HG02938 (cell line): ENCODE data around the gene HNRNPU.

ENCODE experiments used
- ATAC-seq: cut with Tn5 transposase; IDR thresholded peaks from one replicate; pipeline ENCODE4 v1.9.1; 2021; ENCODE audit warnings: mild to moderate bottlenecking, moderate library complexity; ENCODE audit not compliant: unreplicated experiment

The HNRNPU gene

DNA sequence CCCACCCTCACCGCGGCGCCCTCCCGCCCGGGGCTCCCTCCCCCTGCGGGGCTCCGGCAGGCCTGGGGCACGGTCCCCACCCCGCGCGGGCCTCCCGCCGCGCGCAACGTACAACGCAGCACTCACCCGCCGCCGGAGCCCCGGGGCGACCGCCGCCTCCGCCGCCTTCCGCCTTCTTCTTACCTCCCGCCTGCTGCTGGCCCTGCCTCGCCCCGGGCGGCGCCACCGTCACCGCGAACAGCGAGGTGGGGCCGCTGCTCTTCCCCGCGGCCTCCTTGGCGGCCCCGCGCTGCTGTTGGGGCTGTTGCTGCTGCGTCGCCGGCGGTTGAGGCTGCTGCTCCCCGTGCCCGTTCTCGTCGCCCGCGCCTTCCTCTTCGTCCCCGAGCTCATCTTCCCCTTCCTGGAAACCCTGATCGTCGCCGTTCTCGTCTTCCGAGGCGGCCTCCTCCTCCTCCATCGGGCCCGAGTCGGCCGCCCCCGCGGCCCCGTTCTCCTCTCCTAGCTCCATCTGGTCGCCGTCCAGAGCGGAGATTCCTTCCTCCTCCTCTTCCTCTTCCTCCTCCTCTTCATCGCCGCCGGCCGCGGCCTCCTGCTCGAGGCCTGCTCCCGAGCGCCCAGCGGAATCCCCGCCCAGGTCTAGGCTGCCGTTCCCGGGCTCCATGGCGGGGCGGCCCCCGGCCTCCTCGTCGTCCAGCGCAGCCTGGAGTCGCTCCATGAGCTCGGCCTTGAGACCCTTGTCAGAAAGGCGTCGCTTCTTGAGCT lies 671 bp downstream of the HNRNPU start:
- ATAC-seq: peak; percentile 10

DNA sequence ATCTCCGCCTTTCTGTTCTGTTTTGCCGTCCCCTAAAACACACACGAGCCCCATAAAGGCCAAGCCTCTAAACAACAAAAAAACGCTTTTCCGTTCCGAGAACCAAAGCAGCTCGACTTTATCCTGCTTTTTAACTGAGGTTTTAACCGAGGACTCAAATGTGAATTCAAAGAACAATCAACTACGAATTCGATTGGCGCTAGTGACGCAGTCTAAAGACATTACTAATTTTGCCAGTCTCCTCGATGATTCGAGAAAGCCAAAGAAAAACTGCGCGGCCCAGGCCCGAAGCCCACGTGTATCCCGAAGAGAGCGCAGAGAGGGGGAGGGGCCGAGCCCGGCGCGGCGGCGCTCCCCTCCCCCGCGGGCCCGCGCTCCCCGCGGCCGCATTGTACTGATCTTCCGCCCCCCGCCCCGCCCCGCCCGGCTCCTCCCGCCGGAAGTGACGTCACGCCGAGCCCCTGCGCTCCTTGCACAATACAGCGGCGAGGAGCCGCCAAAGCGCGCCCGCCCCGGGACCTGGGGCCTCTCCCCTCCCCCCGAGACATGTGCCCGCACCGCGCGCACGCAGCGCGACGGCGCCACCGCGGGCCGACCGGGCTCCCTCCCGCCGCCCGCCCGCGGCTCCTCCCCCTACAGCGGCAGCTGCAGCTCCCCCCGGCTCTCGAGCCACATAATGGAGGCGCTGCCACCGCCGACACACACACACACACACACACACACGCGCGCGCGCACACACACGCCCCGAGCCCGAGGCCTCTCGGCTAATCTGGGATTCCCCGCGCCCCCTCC lies 1.4 kb downstream of the HNRNPU start:
- peak; percentile 39 for ATAC-seq

DNA sequence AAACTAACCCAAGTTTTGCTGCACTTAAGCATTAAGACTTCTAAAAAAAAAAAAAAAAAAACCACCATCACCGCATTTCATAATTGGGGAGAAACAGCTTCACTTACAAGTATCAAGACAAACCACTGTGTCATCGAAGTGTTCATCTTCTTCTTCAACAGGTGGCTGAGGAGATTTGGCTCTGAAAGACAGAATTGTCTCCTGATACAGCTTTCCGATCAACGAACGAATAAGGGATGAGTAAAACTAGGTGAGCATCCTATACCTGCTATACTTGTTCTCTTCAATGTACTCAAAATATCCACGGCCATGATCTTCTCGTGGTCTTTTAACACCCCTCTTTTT lies 2.0 kb downstream of the HNRNPU start:
- ATAC-seq: no peak

DNA sequence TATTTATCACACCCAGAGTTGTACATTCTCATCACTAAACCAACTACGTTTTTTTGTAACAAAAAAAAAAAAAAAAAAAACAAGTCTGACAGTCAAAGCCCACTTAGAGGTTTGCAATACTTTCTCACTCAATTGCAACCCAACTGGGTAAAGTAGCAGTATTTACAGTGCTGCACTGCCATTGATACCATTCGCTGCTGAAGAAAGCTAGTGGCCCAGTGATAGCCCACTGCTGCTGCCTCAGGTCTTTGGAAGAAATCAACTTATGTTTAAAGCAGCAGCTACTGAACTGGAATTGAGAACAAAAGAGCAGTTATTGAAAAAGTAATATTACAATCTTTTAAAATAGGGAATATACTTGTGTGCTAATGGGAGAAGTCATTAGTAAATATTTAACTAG lies 2.7 kb downstream of the HNRNPU start:
- ATAC-seq: no peak

DNA sequence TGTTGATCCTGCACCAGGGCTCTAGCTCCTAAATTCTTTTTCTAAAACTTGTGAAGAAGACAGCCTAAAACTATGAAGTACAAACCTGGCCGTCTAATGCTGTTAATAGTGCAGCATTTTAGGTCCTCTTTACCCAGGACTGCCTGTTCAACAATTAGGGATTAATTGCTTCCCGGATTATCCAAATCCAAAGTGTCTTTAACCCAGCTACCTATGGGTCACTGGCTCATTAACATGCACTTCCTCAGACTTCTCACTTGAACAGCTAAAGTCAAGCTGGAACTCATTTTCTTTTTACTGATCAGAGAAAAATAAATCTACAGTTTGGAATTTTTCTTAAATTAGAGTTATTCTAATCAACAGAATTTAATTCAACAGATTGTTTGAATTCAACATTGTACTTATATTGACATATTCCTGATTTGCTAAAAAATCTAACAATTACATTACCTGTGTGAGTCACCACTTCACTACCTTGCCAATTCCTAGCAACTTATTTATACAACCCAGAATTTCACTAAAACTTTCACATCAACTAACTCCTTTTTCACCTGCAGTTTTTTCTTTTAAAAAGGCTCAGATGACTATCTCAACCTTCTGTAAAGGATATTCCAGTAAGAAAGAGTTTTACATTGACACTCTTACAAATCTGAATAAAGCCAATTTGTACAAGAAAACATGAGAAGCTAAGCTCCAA lies 3.3 kb downstream of the HNRNPU start:
- ATAC-seq: no peak

DNA sequence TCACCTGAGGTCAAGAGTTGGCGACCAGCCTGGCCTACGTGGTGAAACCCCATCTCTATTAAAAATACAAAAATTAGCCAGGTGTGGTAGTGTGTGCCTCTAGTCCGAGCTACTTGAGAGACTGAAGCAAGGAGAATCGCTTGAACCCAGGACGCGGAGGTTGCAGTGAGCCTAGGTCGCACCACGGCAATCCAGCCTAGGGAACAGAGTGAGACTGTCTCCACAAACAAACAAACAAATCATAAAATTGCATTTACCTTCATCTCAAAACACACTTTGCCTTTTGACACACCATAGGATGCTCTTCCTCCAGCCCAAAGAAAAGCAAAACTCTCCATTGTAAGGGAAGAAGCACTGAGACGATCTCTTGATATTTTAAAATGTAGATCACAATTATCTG lies 4.3 kb downstream of the HNRNPU start:
- ATAC-seq: no peak

DNA sequence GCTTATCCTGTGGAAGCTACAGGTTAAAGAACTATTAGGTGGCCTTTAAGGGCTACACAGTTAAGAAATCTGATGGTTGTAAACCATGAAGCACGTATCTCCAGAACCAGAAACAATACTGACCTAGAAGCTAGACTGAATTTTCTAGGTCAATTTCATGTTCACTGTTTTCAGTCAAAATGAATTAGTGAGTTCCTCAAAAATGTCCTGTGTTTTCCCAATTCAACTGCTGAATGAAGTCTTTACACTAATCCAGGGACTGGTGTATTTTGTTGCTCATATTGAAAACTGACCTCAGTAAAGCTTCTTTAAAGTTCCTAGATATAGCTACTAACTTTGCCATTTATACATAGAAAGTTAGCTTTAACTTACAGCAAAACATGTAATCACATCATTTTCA lies 6.0 kb downstream of the HNRNPU start:
- ATAC-seq: no peak

DNA sequence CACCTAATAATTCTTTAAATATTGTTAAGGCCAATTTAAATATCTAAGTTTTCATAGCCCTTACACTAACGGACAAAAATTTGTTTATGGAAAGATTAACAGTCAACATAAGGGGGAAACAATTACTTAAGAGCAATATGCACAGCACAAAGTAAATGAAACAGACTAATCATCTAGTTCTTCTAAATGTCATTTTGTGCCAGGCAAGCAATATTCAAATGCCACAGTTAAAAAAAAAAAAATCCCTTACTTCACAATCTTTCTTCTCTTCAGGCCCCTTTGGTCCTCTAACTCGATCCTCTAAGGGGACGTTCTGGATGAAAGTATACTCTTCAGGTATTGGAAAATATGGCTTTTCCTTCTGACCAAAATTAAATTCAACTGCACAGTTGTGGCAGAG lies 6.6 kb downstream of the HNRNPU start:
- ATAC-seq: no peak

DNA sequence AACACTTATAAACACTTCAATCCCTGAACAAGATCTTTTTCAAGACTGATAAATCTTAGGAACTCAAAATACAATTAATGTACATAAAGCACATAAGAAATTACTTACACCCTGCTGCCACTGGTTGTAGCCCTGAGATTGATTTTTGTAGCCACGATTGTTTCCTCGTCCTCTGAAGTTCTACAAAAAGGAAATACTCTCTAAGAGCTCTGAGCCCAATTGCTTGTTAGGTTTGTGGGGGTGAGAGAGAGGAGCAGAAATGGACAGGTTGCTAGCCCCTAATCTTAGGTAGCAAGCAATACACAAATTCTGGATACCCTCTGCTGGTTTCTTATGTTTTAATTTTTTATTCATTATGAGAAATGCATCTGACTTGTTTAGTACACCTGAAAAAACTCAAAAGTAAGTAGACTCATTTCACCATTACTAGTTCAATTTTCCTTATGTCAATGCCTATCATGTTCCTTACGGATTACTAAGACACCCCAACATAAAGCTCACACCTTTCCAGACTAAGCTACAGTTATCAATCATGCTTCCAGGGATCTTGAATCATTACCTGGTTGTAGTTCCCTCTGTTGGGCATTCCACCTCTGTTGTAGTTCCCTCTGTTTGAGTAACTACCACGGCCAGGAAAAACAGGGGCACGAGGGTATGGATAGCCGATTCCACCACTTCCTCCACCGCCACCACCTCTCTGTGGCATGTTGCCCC lies 9.3 kb downstream of the HNRNPU start:
- no peak for ATAC-seq

DNA sequence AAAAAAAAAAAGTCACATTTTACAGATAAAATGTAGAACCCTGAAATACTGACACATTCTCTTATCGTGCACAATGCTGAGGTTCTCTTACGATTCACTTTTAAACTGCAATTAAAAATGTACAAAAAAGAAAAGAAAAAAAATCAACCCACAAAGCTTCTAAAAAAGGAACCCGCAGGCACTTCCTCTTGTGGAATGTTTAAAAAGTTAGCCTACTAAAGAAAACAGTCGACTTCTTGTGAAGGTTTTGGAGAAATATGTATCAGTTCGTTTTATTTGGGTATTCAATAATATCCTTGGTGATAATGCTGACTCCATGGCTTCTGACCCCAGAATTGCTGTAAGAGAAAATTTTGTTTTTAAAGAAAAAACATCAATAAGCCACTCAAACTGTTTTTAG lies 10.2 kb downstream of the HNRNPU start:
- ATAC-seq: no peak

DNA sequence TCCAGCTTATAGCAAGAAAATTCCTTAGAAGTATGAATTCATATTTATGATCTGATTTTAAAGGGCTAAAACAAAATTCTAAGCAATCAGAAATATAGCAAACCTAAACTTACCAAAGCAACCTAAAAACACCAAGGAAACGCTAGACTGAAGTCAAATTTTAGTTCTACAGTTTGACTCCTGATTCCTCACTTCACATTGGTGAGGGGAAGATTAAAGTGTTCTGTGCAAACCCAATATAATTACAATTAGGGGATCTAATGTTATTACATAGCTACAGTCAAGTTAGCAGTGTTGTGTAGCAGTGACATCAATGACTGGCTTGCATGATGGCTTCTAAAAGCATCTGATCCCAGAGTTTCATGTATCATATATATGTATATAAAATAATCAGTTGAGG lies 11.6 kb downstream of the HNRNPU start:
- ATAC-seq: no peak

DNA sequence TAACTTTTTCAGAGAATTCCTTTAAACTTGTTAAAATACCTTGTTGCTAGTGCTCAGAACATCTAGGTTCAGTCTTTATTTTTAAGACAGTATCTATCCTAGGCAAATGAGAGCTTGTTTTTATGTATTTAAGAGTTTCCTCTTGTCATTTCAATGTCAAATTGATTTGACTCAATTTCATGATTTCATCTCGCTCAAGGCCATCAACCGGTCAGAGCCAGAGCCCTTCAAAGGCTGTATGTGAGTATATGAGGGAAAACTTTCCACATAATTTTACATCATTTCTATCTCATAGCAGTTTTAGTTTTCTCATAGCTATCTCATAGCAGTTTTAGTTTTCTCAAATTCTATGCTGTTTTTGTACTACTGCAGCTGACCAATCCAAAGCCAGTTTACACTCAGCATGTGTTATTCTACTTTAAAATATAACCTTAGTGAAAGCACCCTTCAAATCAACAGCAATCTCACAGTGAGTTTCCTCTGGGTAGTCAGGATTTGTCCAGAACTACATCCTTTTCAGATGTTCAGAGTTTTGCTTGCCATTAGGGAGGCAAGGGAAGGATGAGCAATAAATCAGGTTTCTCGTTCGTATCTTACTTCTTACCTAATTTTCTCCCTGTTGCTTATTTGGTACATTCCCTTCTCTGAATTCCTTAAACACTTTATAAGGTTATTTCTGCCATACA lies 12.7 kb downstream of the HNRNPU start:
- no peak for ATAC-seq

DNA sequence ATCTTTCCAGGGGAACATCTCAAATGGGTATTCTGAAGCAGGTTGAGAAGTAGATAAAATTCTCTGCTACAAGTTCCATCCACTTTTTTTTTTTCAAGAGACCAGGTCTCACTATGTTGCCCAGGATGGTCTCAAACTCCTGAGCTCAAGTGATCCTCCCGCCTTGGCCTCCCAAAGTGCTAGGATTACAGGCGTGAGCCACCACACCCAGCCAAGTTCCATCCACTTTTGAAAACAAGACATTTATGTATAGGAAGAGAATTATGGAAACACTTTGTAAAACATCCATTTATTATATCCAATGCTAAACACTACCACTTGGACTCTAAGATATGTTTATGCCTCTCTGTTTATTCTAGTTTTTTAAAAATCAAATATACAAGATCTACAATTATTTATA lies 13.4 kb downstream of the HNRNPU start:
- no peak for ATAC-seq

DNA sequence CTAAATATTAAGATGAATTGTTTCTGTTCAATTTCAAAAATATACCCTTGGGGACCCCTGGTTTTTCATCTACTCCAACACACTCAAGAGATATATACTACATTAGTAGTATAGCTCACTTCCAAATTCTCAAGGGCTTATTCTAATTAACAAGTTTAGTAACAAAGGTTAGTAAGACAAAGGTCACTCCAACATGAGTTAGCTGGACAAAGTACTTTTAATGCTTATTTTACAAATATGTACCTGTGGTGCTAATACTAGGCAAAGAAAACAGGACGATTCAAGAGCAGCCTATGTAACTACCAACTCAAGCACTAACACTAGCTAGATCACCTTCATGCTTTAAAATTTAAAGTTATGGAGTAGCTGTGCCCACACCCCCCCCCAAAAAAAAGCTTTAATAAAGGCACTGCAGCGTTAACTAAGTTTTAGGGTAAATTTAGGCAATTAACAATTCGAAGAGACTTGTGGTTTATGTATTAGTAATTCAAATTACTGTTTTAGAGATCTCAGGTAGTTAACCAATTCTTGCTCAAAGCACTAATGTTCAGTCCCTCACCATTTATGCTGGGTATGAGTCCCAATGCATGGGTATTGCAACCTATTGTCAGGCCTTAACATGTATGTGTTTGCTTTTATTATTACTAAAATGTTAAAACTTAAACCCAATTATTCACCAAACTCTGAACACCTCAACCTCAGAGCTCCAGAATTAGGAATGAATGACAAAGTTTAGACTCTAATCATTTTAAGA lies 14.1 kb downstream of the HNRNPU start:
- no peak for ATAC-seq

DNA sequence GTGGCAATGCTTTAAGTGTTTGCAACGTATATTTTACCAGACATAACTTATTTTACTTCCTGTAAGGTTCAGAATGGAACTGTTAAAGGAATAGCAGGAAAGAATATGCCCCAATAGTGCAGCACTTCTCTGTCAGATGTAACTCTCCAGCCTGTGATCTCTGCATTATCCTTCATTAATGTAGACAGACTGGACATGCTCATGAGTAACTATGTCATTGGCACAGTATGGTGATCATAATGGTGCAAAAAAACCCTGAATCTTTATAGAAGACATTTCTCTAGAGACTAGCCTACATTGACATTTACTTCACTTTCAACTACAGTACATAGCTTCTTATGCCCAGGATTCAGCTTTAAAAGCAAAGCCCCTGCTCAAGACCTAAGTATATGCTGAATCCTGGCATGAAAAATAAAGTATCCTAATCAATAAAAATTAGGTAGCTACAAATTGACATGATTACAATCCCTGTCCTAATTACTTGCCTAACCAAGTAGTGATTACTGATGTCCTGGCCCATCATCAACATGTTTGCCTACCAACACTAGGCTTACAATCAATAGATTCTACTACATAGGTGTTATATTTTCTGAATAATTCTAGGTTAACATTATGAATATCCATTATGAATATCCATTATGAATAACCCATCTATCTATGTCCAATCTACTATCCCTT lies 15.0 kb downstream of the HNRNPU start:
- no peak for ATAC-seq

DNA sequence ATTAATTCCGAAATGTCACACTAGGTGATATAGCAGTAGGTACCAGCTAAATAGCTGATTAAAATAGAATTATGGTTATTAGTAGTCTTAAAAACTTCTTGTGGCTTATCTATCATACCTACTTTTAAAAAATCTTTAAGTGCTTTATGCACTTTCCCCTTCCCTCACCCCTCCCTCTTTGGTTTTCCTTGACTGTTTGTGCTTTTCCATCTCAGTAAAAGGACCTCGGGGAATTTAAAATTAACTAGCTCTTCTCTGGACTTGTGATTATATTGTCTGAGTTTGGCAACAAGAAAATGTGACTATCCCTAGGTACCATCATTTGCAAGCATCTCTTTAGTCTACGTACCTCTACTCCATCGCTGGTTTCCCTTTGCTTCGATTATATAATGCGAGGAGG lies 17.7 kb downstream of the HNRNPU start:
- ATAC-seq: no peak

DNA sequence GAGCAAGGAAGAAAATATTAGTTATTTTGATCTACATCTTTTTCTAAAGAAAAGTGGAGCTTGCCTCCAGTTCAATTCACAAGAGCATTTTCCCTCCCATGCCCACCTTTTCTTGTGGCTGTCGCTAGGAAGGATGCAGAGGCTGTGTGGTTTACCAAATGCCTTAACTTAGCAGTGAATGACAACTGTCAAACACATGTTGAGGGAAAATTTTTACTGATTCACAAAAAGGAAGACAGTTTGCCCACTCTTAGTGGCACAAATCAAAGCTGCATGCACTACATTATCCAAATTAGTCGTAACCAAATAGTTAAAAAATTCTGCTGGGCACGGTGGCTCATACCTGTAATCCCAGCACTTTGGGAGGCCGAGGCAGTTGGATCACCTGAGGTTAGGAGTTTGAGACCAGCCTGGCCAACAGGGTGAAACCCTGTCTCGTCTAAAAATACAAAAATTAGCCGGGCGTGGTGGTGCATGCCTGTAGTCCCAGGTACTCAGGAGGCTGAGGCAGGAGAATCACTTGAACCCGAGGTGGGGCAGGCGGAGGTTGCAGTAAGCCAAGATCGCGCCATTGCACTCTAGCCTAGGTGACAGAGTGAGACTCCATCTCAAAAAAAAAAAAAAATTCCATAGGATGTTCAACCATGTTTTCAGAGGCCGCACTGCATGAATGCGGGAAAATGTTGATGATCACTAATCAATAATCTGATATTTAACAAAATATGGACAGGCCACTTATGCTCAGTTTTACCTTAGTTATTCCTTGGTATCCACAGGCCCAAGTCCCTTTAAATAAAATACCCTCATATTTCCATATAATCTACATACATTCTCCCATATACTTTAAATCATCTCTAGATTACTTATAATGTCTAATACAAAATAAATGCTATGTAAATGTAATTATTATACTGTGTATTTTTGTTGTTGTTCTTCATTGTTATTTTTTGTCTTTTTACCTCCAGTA lies 19.9 kb downstream of the HNRNPU start:
- ATAC-seq: no peak
